Right atrium auricular region (tissue), 2 donors: ENCODE measurements around the gene PLXNA1. TPM values are rescaled to one million over a fixed set of nuclear protein-coding genes. Genes with fewer than 3 reads are reported as not detected.

Experiments
- DNase-seq: peaks from one replicate; pipeline ENCODE4 v3.0.0-alpha.2; 2019; ENCODE audit warnings: low spot score
- H3K27ac ChIP-seq, 2 donors: fragments of 200-600 bp; sonication (generic); 1 replicate in 1 of 2; 2 replicates in 1 of 2; pipeline ENCODE4 v1.5.1; 2016 to 2019
- H3K27me3 ChIP-seq, 2 donors: fragments of 200-600 bp; sonication (generic); one replicate each; pipeline versions ENCODE4 v1.5.1 to v1.6.0; 2017 to 2019
- H3K36me3 ChIP-seq: fragments of 200-600 bp; sonication (generic); one replicate; pipeline ENCODE4 v1.5.1; 2016
- H3K4me1 ChIP-seq, 2 donors: fragments of 200-600 bp; sonication (generic); one replicate each; pipeline versions ENCODE4 v1.5.1 to v1.6.0; 2017 to 2019
- H3K4me3 ChIP-seq, 2 donors: fragments of 200-600 bp; sonication (generic); 1 replicate in 1 of 2; 2 replicates in 1 of 2; pipeline ENCODE4 v1.5.1; 2017 to 2019; ENCODE audit warnings: mild to moderate bottlenecking in 1 of 2, moderate library complexity in 1 of 2
- H3K9me3 ChIP-seq, 2 donors: fragments of 200-600 bp; sonication (generic); one replicate each; pipeline ENCODE4 v1.5.1; 2019
- CTCF ChIP-seq, 2 donors: fragments of 200-600 bp; sonication (generic); IDR thresholded peaks; one replicate each; pipeline ENCODE4 v1.5.1; 2019; ENCODE audit warnings: antibody characterized with exemption in 2 of 2
- total RNA-seq, 2 donors: library from RNA; depleted of rRNA; stranded (reverse); fragments of >200 nt; gene quantifications; one replicate each; pipeline ENCODE4 v1.1.0, GENCODE V29; 2016

PLXNA1 gene
- total RNA-seq, 2 donors from 2014 or later: 22.9 to 23.3 TPM

- no peak overlapping the region for H3K4me3 ChIP-seq
- H3K36me3 ChIP-seq: no peaks in the 10 kb centered on the region
- peak overlapping the region in 1 of 2 donors; percentile 4 for H3K27ac ChIP-seq
- DNase-seq: no peak
- H3K4me1 ChIP-seq: peaks cover 0 to 31% of the 10 kb centered on the region in 2 donors
- no peaks in the 10 kb centered on the region for H3K9me3 ChIP-seq
- TF ChIP-seq CTCF (IDR thresholded peaks at IDR 0.05): no peak
- H3K27me3 ChIP-seq: no peaks in the 10 kb centered on the region
Observed at GRCh38 chr3:126937533-126937932, 45.4 kb upstream of the PLXNA1 start.

- H3K27ac ChIP-seq: peak overlapping the region; percentile 4 to 7
- peaks cover 0 to 29% of the 10 kb centered on the region in 2 donors for H3K4me1 ChIP-seq
- H3K27me3 ChIP-seq: no peaks in the 10 kb centered on the region
- no peaks in the 10 kb centered on the region for H3K9me3 ChIP-seq
- H3K4me3 ChIP-seq: no peak overlapping the region
- TF ChIP-seq CTCF (IDR thresholded peaks at IDR 0.05): no peak
- H3K36me3 ChIP-seq: no peaks in the 10 kb centered on the region
- no peak for DNase-seq
Observed at GRCh38 chr3:126937973-126938372, 44.9 kb upstream of the PLXNA1 start.

DNA sequence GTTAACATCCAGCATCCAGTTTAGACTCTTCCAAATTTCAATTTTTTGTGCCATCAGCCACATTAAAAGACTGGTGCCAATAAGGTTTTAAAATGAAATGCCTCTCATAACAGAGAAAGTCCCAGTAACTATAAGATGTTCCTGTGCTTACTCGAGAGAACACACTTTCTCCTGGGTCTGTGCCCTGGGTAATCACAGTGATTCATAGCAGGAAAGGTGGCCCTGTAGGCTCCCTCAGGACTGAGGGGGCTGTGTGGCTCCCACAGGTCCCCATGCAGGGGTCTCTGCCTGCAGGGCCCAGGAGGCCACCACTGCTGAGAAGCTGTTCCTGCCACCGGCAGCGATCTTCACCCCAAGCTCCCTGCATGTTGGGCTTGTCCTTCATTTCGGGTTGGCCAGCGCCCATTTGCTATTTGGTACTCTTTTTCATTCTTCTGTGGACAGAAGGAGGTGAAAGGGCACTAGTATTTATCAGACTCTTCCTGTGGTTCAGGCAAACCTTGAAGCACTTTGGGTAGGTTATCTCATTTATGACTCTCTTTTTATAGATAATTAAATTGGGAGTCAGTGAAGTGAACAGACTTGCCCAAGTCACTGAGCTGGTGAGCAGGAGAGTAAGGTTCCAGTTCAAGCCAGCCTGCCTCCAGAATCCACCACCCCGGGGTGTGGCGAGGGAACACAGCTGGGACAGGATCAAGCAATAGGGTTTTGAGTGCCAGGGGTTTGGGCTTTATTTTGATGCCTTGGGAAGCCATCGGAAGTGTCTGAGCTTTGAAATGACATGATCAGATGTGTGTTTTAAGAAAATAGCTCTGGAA is 44.2 kb upstream of the PLXNA1 start:
- Histone ChIP-seq H3K27ac (peak overlapping the region in 1 of 2 donors; percentile 7), H3K4me1 (peaks cover 0 to 29% of the 10 kb centered on the region in 2 donors), H3K27me3 (no peaks in the 10 kb centered on the region), H3K36me3 (no peaks in the 10 kb centered on the region), H3K4me3 (no peak overlapping the region), H3K9me3 (no peaks in the 10 kb centered on the region)
- no peak for DNase-seq
- TF ChIP-seq CTCF (IDR thresholded peaks at IDR 0.05): no peak

- Histone ChIP-seq H3K4me1 (peaks cover 0 to 29% of the 10 kb centered on the region in 2 donors), H3K27me3 (no peaks in the 10 kb centered on the region), H3K4me3 (no peak overlapping the region), H3K9me3 (no peaks in the 10 kb centered on the region), H3K36me3 (no peaks in the 10 kb centered on the region), H3K27ac (no peak overlapping the region)
- peak in 1 of 2 donors; percentile 27 for TF ChIP-seq CTCF (IDR thresholded peaks at IDR 0.05)
- DNase-seq: no peak
Observed at GRCh38 chr3:126939338-126939718, 43.6 kb upstream of the PLXNA1 start.

DNA sequence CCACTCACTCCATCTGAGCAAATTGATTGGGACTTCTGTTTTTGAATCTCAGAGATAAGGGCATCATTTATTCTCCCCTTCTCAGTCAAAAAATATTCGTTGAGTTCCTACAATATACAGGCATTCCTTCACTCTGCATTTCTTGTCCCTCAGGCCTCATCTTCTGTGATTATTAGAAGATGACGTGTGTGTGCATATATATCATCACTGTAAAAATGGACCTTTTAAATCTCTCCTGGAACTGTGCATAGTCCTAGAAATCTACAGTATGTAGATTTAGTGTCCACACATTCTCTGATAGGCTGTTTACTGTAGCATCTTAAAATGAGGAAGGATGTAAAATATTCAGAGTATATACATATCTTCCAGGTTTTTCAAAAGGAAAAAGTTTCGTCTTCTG is 43.2 kb upstream of the PLXNA1 start:
- Histone ChIP-seq H3K9me3 (no peaks in the 10 kb centered on the region), H3K36me3 (no peaks in the 10 kb centered on the region), H3K4me1 (peaks cover 0 to 29% of the 10 kb centered on the region in 2 donors), H3K27me3 (no peaks in the 10 kb centered on the region), H3K27ac (no peak overlapping the region), H3K4me3 (no peak overlapping the region)
- TF ChIP-seq CTCF (IDR thresholded peaks at IDR 0.05): peak in 1 of 2 donors; percentile 6
- no peak for DNase-seq
